Upper lobe of right lung (tissue), 1 donor: ENCODE measurements around the gene CDC45. TPM values are rescaled to one million over a fixed set of nuclear protein-coding genes. Genes with fewer than 3 reads are reported as not detected.

Experiments
- ATAC-seq: fragments of 200-7000 bp; cut with Tn5 transposase; one replicate; pipeline ENCODE4 v1.9.1; 2020; ENCODE audit warnings: mild to moderate bottlenecking, moderate library complexity
- DNase-seq: peaks from one replicate; pipeline ENCODE4 v3.0.0-alpha.2; 2020
- H3K27ac ChIP-seq: fragments of 200-600 bp; one replicate; pipeline ENCODE4 v1.8.0; 2022
- H3K27me3 ChIP-seq: fragments of 200-600 bp; one replicate; pipeline ENCODE4 v1.8.0; 2022; ENCODE audit warnings: mild to moderate bottlenecking
- H3K36me3 ChIP-seq: fragments of 200-600 bp; one replicate; pipeline ENCODE4 v1.8.0; 2022
- H3K4me1 ChIP-seq: fragments of 200-600 bp; one replicate; pipeline ENCODE4 v1.8.0; 2022
- H3K4me3 ChIP-seq: fragments of 200-600 bp; one replicate; pipeline ENCODE4 v1.8.0; 2022; ENCODE audit warnings: mild to moderate bottlenecking
- H3K9me3 ChIP-seq: fragments of 200-600 bp; one replicate; pipeline ENCODE4 v1.8.0; 2022
- intact Hi-C: fragments of 100-400 bp; cut with DNase I; formaldehyde crosslinking; loops from one replicate; pipeline ENCODE4 v1.11.0; 2022
- total RNA-seq: library from RNA; stranded (reverse); fragmentation: NEBNext Ultra II Directional; extraction: Animal tissue kit (Norgen Biotek cat#: 25700); gene quantifications from one replicate; pipeline ENCODE4 v1.2.1, GENCODE V29; 2021
- TF ChIP-seq, protein P1 (sequence below): fragments of 200-600 bp; IDR thresholded peaks from one replicate; pipeline ENCODE4 v1.8.0; 2022; ENCODE audit warnings: antibody characterized with exemption
- donor health status: DM: no; HTN: yes; CAD: no; lungs with severe emphysema.

CDC45 gene
- total RNA-seq, 1 donor from 2014 or later, result 0.58 TPM

DNA sequence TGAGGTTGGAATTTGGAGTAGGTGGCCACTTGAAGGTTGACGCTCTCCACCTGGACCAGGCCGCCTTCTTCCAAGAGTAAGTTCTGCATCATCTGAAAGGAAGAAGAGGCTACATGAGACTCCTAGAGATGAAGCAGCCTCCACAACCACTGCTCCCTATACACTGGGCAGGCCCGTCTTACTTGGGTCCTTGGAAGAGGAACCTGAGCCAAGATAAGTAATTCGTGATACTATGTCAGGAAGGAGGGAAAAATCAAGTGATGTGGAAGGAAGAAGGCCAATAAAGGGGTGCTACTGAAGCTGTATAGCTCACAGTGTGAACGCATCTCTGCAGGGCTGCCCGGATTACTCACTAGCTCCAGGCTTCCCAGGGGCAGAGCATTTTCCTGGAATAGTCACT lies 11.8 kb upstream of the CDC45 start:
- Histone ChIP-seq H3K4me3 (no peak overlapping the region), H3K4me1 (no peaks in the 10 kb centered on the region), H3K36me3 (peaks cover 97% of the 10 kb centered on the region), H3K9me3 (no peaks in the 10 kb centered on the region), H3K27me3 (no peaks in the 10 kb centered on the region), H3K27ac (no peak overlapping the region)
- intact Hi-C loops, result no loop called here
- DNase-seq (no peak), ATAC-seq (no peak)
- TF ChIP-seq, protein P1, sequence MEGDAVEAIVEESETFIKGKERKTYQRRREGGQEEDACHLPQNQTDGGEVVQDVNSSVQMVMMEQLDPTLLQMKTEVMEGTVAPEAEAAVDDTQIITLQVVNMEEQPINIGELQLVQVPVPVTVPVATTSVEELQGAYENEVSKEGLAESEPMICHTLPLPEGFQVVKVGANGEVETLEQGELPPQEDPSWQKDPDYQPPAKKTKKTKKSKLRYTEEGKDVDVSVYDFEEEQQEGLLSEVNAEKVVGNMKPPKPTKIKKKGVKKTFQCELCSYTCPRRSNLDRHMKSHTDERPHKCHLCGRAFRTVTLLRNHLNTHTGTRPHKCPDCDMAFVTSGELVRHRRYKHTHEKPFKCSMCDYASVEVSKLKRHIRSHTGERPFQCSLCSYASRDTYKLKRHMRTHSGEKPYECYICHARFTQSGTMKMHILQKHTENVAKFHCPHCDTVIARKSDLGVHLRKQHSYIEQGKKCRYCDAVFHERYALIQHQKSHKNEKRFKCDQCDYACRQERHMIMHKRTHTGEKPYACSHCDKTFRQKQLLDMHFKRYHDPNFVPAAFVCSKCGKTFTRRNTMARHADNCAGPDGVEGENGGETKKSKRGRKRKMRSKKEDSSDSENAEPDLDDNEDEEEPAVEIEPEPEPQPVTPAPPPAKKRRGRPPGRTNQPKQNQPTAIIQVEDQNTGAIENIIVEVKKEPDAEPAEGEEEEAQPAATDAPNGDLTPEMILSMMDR, result no peak

DNA sequence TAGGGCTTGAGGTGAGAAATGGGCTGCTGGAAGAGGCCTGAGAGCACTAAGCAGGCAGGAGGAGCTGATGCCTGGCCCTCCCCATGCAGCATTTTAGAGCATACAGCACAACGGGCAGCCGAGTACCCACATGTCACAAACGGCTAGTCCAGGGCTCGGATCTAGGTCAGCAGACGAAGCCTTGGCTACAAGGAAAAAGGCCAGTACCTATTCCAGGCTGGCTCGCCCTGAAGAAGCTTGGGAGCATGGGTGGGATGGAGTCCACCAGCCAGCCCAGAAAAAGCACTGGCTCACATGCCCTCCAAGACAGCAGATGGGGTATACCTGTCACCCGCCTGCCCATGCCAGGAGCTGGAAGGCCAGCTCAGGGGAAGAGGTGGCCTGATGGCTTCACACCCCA lies 10.3 kb upstream of the CDC45 start:
- intact Hi-C loops, result no loop called here
- Histone ChIP-seq H3K27me3 (no peaks in the 10 kb centered on the region), H3K36me3 (peaks cover 98% of the 10 kb centered on the region), H3K27ac (no peak overlapping the region), H3K9me3 (no peaks in the 10 kb centered on the region), H3K4me1 (no peaks in the 10 kb centered on the region), H3K4me3 (no peak overlapping the region)
- TF ChIP-seq, protein P1, result no peak
- no peak for DNase-seq
- no peak for ATAC-seq

DNA sequence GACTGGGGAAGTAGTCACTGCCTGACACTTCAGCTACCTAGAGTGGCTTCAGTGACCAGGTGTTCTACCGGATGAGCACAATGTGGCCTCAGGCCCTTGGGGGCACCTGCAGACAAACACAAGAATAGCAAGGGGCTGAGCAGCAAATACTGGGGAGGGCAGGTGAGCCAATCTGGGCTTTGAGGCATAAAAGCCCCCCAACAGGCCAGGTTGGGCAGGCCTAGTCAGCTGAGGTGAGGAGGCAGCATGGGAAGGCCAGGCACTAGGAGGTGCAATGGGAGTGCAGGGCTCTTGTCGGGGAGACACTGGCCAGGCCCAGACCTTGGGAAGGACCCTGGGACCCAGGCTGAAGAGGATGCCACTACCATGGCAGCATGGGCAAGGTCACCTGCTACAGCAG lies 9.7 kb upstream of the CDC45 start:
- peaks cover 97% of the 10 kb centered on the region for H3K36me3 ChIP-seq

DNA sequence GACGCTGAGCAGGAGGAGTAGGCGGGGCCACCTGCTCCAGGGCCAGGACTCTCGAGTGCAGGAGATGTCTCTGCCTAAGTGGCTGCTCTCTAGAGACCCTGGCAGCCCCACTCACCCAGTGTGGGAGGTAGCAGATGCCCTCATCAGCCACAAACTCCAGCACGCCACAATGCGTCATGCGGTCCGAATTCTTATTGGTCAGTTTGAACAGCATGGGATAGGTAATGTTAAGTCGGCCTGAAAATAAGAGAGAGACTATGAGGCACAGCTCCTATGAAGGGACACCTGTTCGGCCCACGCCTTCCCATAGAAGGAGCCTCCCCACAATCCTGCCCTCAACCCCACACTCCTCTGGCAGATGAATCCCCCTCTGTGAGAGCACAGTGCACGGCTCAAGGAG lies 8.1 kb upstream of the CDC45 start:
- no peak overlapping the region for H3K27ac ChIP-seq
- H3K36me3 ChIP-seq, result peaks cover 82% of the 10 kb centered on the region
- ATAC-seq (no peak), DNase-seq (no peak)
- H3K4me1 ChIP-seq, result no peaks in the 10 kb centered on the region
- TF ChIP-seq, protein P1, result no peak
- intact Hi-C loops, result no loop called here
- H3K4me3 ChIP-seq, result no peak overlapping the region
- H3K9me3 ChIP-seq, result no peaks in the 10 kb centered on the region
- H3K27me3 ChIP-seq, result no peaks in the 10 kb centered on the region

More for the DNA sequence above, 9.7 kb upstream of the CDC45 start:
- TF ChIP-seq, protein P1, result no peak
- ATAC-seq, result no peak
- intact Hi-C loops, result no loop called here
- no peak overlapping the region for H3K27ac ChIP-seq
- H3K4me3 ChIP-seq, result no peak overlapping the region
- H3K27me3 ChIP-seq, result no peaks in the 10 kb centered on the region
- no peaks in the 10 kb centered on the region for H3K4me1 ChIP-seq
- no peak for DNase-seq
- H3K9me3 ChIP-seq, result no peaks in the 10 kb centered on the region

DNA sequence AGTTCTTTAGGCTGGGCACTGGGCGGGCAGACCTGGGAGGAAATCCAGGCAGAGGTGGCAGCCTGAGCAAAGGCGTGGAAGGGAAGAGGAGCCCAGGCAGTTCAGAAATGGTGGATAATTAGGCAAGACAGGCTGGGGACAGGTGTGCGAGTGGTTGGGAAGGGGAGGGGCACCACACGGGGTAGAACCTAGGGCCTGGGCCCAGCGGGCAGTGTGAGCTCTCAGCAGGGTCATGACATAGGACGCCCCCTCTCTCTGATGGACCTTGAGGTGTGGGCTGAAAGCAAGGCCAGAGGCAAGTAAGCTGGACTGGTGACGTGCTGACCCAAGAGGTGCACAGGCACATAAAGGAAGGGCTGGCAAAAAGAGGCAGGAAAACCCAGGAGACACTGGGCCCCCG lies 7.5 kb upstream of the CDC45 start:
- Histone ChIP-seq H3K36me3 (peaks cover 75% of the 10 kb centered on the region), H3K27ac (no peak overlapping the region), H3K4me1 (peaks cover 4% of the 10 kb centered on the region), H3K4me3 (no peak overlapping the region), H3K27me3 (no peaks in the 10 kb centered on the region), H3K9me3 (no peaks in the 10 kb centered on the region)
- TF ChIP-seq, protein P1, result no peak
- intact Hi-C loops, result no loop called here
- DNase-seq (no peak), ATAC-seq (no peak)

DNA sequence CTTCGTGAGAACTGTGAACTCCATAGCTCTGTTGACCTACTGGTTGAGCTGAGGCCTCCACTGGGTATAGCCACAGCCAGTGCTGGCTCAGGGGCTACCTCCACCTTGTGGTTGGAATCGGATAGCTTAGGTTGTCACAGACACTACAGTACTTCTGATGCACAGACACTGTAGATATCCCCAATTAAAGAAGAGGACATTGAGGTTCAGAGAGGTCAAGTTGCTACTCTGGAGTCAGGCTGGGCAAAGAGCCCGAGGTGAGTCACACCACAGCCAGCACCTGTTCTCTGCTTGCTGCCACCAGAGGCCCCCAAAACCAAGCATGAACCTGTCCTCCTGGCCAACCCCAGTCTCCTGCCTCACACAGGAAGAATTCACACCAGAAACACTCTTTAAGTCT lies 6.1 kb upstream of the CDC45 start:
- no peak for ATAC-seq
- H3K27ac ChIP-seq, result no peak overlapping the region
- no peaks in the 10 kb centered on the region for H3K27me3 ChIP-seq
- peaks cover 15% of the 10 kb centered on the region for H3K4me1 ChIP-seq
- TF ChIP-seq, protein P1, result no peak
- no peak for DNase-seq
- no peak overlapping the region for H3K4me3 ChIP-seq
- intact Hi-C loops, result no loop called here
- H3K36me3 ChIP-seq, result peaks cover 62% of the 10 kb centered on the region
- no peaks in the 10 kb centered on the region for H3K9me3 ChIP-seq
